Hepatocyte (in vitro differentiated cells): ENCODE data around the gene MYRIP.

Experiments used
- CTCF ChIP-seq: fragments of 200-600 bp; sonication (generic); IDR thresholded peaks from 2 replicates; pipeline ENCODE4 v1.5.1; 2016; ENCODE audit warnings: antibody characterized with exemption, mild to moderate bottlenecking; ENCODE audit not compliant: poor library complexity
- EZH2 ChIP-seq: fragments of 200-600 bp; sonication (generic); IDR thresholded peaks from 2 replicates; pipeline ENCODE4 v1.6.1; 2016; ENCODE audit warnings: antibody characterized with exemption, mild to moderate bottlenecking, borderline replicate concordance
- EZH2phosphoT487 ChIP-seq: fragments of 200-600 bp; sonication (generic); IDR thresholded peaks from one replicate; pipeline ENCODE4 v1.6.1; 2018; ENCODE audit warnings: antibody characterized with exemption, mild to moderate bottlenecking, low read depth, moderate library complexity; ENCODE audit not compliant: unreplicated experiment, severe bottlenecking

- TF ChIP-seq CTCF (peak; percentile 47), EZH2 (no peak), EZH2phosphoT487 (no peak)
Observed at GRCh38 chr3:39990532-39990931, 181.1 kb downstream of the MYRIP start.
